ENCODE measurements around the gene PIN1. TPM values are rescaled to one million over a fixed set of nuclear protein-coding genes. Genes with fewer than 3 reads are reported as not detected.

The PIN1 gene
- polyA plus RNA-seq, 1 donor from 2014 or later: 268 TPM

- H3K36me3 ChIP-seq (ENCODE audit: insufficient read depth, low read length): peaks cover 7% of the 10 kb centered on the region
- no peaks in the 10 kb centered on the region for H4K20me1 ChIP-seq (ENCODE audit: insufficient read depth)
- no peaks in the 10 kb centered on the region for H3K9me2 ChIP-seq (ENCODE audit: insufficient read depth, low read length)
- no peaks in the 10 kb centered on the region for H3F3A ChIP-seq (ENCODE audit: insufficient read depth, low read length, poor library complexity, severe bottlenecking)
- H3K9ac ChIP-seq (ENCODE audit: low read length): no peak overlapping the region
- no peak overlapping the region for H3K4me2 ChIP-seq (ENCODE audit: low read length)
- no peak overlapping the region for H2AFZ ChIP-seq (ENCODE audit: low read depth, low read length)
- H3K4me3 ChIP-seq (ENCODE audit: low read length): no peak overlapping the region
- no peaks in the 10 kb centered on the region for H3K9me3 ChIP-seq (ENCODE audit: low read length)
- no peaks in the 10 kb centered on the region for H3K79me2 ChIP-seq (replicated peaks; ENCODE audit: insufficient read depth, low read length)
- no peak for TF ChIP-seq CTCF (IDR thresholded peaks at IDR 0.05; ENCODE audit: poor library complexity, severe bottlenecking)
- no peak for TF ChIP-seq POLR2AphosphoS5 (IDR thresholded peaks at IDR 0.05)
- TF ChIP-seq SMC3 (conservative IDR thresholded peaks at IDR 0.05; ENCODE audit: poor library complexity): no peak
- no peak for TF ChIP-seq EP300 (conservative IDR thresholded peaks at IDR 0.05; ENCODE audit: poor library complexity, severe bottlenecking)
- TF ChIP-seq TAF1 (IDR thresholded peaks at IDR 0.05; ENCODE audit: low read depth): no peak
- no peak for TF ChIP-seq REST (IDR thresholded peaks at IDR 0.05; ENCODE audit: borderline replicate concordance)
- no peak for TF ChIP-seq EZH2 (IDR thresholded peaks at IDR 0.05; ENCODE audit: borderline replicate concordance, insufficient read depth, low read length, poor library complexity, severe bottlenecking)
- TF ChIP-seq MXI1 (conservative IDR thresholded peaks at IDR 0.05; ENCODE audit: poor library complexity, severe bottlenecking): no peak
- no peak for TF ChIP-seq RAD21 (conservative IDR thresholded peaks at IDR 0.05)
- no peaks in the 10 kb centered on the region for H3K27me3 ChIP-seq (ENCODE audit: insufficient read depth, low read depth, low read length)
- H3K27ac ChIP-seq (ENCODE audit: low read length): no peak overlapping the region
Observed at GRCh38 chr19:9854282-9854846, 19.2 kb downstream of the PIN1 start.

GRCh38 chr19:9856609-9857008 lies 21.5 kb downstream of the PIN1 start:
- no peak for TF ChIP-seq SMC3 (conservative IDR thresholded peaks at IDR 0.05; ENCODE audit: poor library complexity)
- no peak for TF ChIP-seq RAD21 (conservative IDR thresholded peaks at IDR 0.05)
- no peak for TF ChIP-seq REST (IDR thresholded peaks at IDR 0.05; ENCODE audit: borderline replicate concordance)
- TF ChIP-seq MXI1 (conservative IDR thresholded peaks at IDR 0.05; ENCODE audit: poor library complexity, severe bottlenecking): no peak
- no peak for TF ChIP-seq CTCF (IDR thresholded peaks at IDR 0.05; ENCODE audit: poor library complexity, severe bottlenecking)
- no peak for TF ChIP-seq TAF1 (IDR thresholded peaks at IDR 0.05; ENCODE audit: low read depth)
- no peak for TF ChIP-seq EP300 (conservative IDR thresholded peaks at IDR 0.05; ENCODE audit: poor library complexity, severe bottlenecking)
- TF ChIP-seq EZH2 (IDR thresholded peaks at IDR 0.05; ENCODE audit: borderline replicate concordance, insufficient read depth, low read length, poor library complexity, severe bottlenecking): no peak
- TF ChIP-seq POLR2AphosphoS5 (IDR thresholded peaks at IDR 0.05): no peak
- Histone ChIP-seq H3K27me3 (ENCODE audit: insufficient read depth, low read depth, low read length) (no peaks in the 10 kb centered on the region), H3K4me3 (ENCODE audit: low read length) (no peak overlapping the region), H3K9me3 (ENCODE audit: low read length) (no peaks in the 10 kb centered on the region), H3F3A (ENCODE audit: insufficient read depth, low read length, poor library complexity, severe bottlenecking) (no peaks in the 10 kb centered on the region), H3K36me3 (ENCODE audit: insufficient read depth, low read length) (peaks cover 7% of the 10 kb centered on the region), H3K9ac (ENCODE audit: low read length) (no peak overlapping the region), H2AFZ (ENCODE audit: low read depth, low read length) (no peak overlapping the region), H4K20me1 (ENCODE audit: insufficient read depth) (no peaks in the 10 kb centered on the region), H3K9me2 (ENCODE audit: insufficient read depth, low read length) (no peaks in the 10 kb centered on the region), H3K27ac (ENCODE audit: low read length) (no peak overlapping the region), H3K4me2 (ENCODE audit: low read length) (no peak overlapping the region), H3K79me2 (replicated peaks; ENCODE audit: insufficient read depth, low read length) (no peaks in the 10 kb centered on the region)
